ENCODE data around the gene SPINK6.

Gene SPINK6

GRCh38 chr5:148202531-148203203 lies at the start of gene SPINK6:
SPINK6 (plus strand) TSS chr5:148203042; CDS start chr5:148203097, 55 bp downstream.
- no peak for DNase-seq
- in situ Hi-C loops (cut with MboI; ENCODE audit: low pct_unique_long_range_greater_than_20kb, low sequenced_read_pairs): no loop called here

GRCh38 chr5:148156609-148157008 lies 46.2 kb upstream of the SPINK6 start:
- in situ Hi-C loops (cut with MboI; ENCODE audit: low pct_unique_long_range_greater_than_20kb, low sequenced_read_pairs): no loop called here
- no peak for DNase-seq

- no peak for DNase-seq
- in situ Hi-C loops (cut with MboI; ENCODE audit: low pct_unique_long_range_greater_than_20kb, low sequenced_read_pairs): no loop called here
Observed at GRCh38 chr5:148162038-148162437, 40.8 kb upstream of the SPINK6 start.

- no peak for DNase-seq
- in situ Hi-C loops (cut with MboI; ENCODE audit: low pct_unique_long_range_greater_than_20kb, low sequenced_read_pairs): no loop called here
Observed at GRCh38 chr5:148163345-148163744, 39.5 kb upstream of the SPINK6 start.

GRCh38 chr5:148166550-148167283 lies 36.1 kb upstream of the SPINK6 start:
- in situ Hi-C loops (cut with MboI; ENCODE audit: low pct_unique_long_range_greater_than_20kb, low sequenced_read_pairs): no loop called here
- no peak for DNase-seq

- no peak for DNase-seq
- in situ Hi-C loops (cut with MboI; ENCODE audit: low pct_unique_long_range_greater_than_20kb, low sequenced_read_pairs): no loop called here
Observed at GRCh38 chr5:148168246-148168645, 34.6 kb upstream of the SPINK6 start, which contains the start of gene SPINK14. SPINK14 (plus strand) TSS chr5:148168546; CDS start chr5:148169733, 1,187 bp downstream.

- in situ Hi-C loops (cut with MboI; ENCODE audit: low pct_unique_long_range_greater_than_20kb, low sequenced_read_pairs): no loop called here
- DNase-seq: no peak
Observed at GRCh38 chr5:148172377-148172776, 30.5 kb upstream of the SPINK6 start.

- no peak for DNase-seq
- in situ Hi-C loops (cut with MboI; ENCODE audit: low pct_unique_long_range_greater_than_20kb, low sequenced_read_pairs): no loop called here
Observed at GRCh38 chr5:148176480-148176879, 26.4 kb upstream of the SPINK6 start.

GRCh38 chr5:148177207-148177606 lies 25.6 kb upstream of the SPINK6 start:
- in situ Hi-C loops (cut with MboI; ENCODE audit: low pct_unique_long_range_greater_than_20kb, low sequenced_read_pairs): no loop called here
- DNase-seq: no peak

- in situ Hi-C loops (cut with MboI; ENCODE audit: low pct_unique_long_range_greater_than_20kb, low sequenced_read_pairs): no loop called here
- peak; percentile 38 for DNase-seq
Observed at GRCh38 chr5:148179234-148179824, 23.5 kb upstream of the SPINK6 start.

- DNase-seq: peak; percentile 34
- in situ Hi-C loops (cut with MboI; ENCODE audit: low pct_unique_long_range_greater_than_20kb, low sequenced_read_pairs): no loop called here
Observed at GRCh38 chr5:148186248-148187003, 16.4 kb upstream of the SPINK6 start.

- in situ Hi-C loops (cut with MboI; ENCODE audit: low pct_unique_long_range_greater_than_20kb, low sequenced_read_pairs): no loop called here
- DNase-seq: no peak
Observed at GRCh38 chr5:148191010-148191409, 11.8 kb upstream of the SPINK6 start.

- in situ Hi-C loops (cut with MboI; ENCODE audit: low pct_unique_long_range_greater_than_20kb, low sequenced_read_pairs): no loop called here
Observed at GRCh38 chr5:148193202-148193601, 9.6 kb upstream of the SPINK6 start.

GRCh38 chr5:148201151-148201550 lies 1.7 kb upstream of the SPINK6 start:
- DNase-seq: no peak

More at GRCh38 chr5:148193202-148193601, 9.6 kb upstream of the SPINK6 start:
- no peak for DNase-seq

GRCh38 chr5:148205044-148205806 lies 2.4 kb downstream of the SPINK6 start:
- in situ Hi-C loops (cut with MboI; ENCODE audit: low pct_unique_long_range_greater_than_20kb, low sequenced_read_pairs): no loop called here
- DNase-seq: no peak

More at GRCh38 chr5:148201151-148201550, 1.7 kb upstream of the SPINK6 start:
- in situ Hi-C loops (cut with MboI; ENCODE audit: low pct_unique_long_range_greater_than_20kb, low sequenced_read_pairs): no loop called here

- no peak for DNase-seq
Observed at GRCh38 chr5:148205865-148206264, 3.0 kb downstream of the SPINK6 start.

GRCh38 chr5:148206620-148207019 lies 3.8 kb downstream of the SPINK6 start:
- in situ Hi-C loops (cut with MboI; ENCODE audit: low pct_unique_long_range_greater_than_20kb, low sequenced_read_pairs): no loop called here

More at GRCh38 chr5:148205865-148206264, 3.0 kb downstream of the SPINK6 start:
- in situ Hi-C loops (cut with MboI; ENCODE audit: low pct_unique_long_range_greater_than_20kb, low sequenced_read_pairs): no loop called here

GRCh38 chr5:148208226-148208625 lies 5.4 kb downstream of the SPINK6 start:
- no peak for DNase-seq
- in situ Hi-C loops (cut with MboI; ENCODE audit: low pct_unique_long_range_greater_than_20kb, low sequenced_read_pairs): no loop called here

More at GRCh38 chr5:148206620-148207019, 3.8 kb downstream of the SPINK6 start:
- DNase-seq: no peak
